ENCODE results near the gene NUAK2. TPM values are rescaled to one million over a fixed set of nuclear protein-coding genes. Genes with fewer than 3 reads are reported as not detected.
A peak's percentile ranks its signal among the peaks of the same experiment; 100 is the strongest.
"Not testable (repeated sequence)": the region's sequence is repeated elsewhere in the genome, so short reads cannot be mapped to it uniquely, and the experiment has no call there.

NUAK2 gene
- 10 to 100 TPM; 22.0 to 40.0 (median 30.9) TPM for total RNA-seq

- H3K27me3 ChIP-seq, result no peaks in the 10 kb centered on the region
- no peaks in the 10 kb centered on the region for H3K36me3 ChIP-seq
- no peaks in the 10 kb centered on the region for H3K9me3 ChIP-seq
- DNase-seq, result peak; percentile 97 to 98 (median 98)
- TF ChIP-seq CTCF (IDR thresholded peaks at IDR 0.05) (peak in 4 of 6 experiments; percentile 23 to 34 (median 25)), POLR2A (IDR thresholded peaks at IDR 0.05) (peak; percentile 95)
- peaks cover 13 to 47% (median 30%) of the 10 kb centered on the region in 4 donors for H3K4me1 ChIP-seq
- H3K4me3 ChIP-seq, result peak within 1 kb of the TSS; percentile 60 to 94 (median 88)
- peak within 1 kb of the TSS; percentile 86 to 94 (median 90) for H3K27ac ChIP-seq
Measured at GRCh38 chr1:205321162-205321958, at the start of gene NUAK2. Gene NUAK2 (minus strand): TSS chr1:205321745. CDS start chr1:205321628, 117 bp downstream.

- no peaks in the 10 kb centered on the region for H3K9me3 ChIP-seq
- H3K27ac ChIP-seq, result no peak overlapping the region
- TF ChIP-seq CTCF (IDR thresholded peaks at IDR 0.05), result no peak
- no peak for TF ChIP-seq POLR2A (IDR thresholded peaks at IDR 0.05)
- DNase-seq, result no peak
- peaks cover 0 to 12% (median 0%) of the 10 kb centered on the region in 4 donors for H3K4me1 ChIP-seq
- H3K4me3 ChIP-seq, result no peak overlapping the region
- H3K36me3 ChIP-seq, result no peaks in the 10 kb centered on the region
- H3K27me3 ChIP-seq, result no peaks in the 10 kb centered on the region
Measured at GRCh38 chr1:205370780-205371179, 49.2 kb upstream of the NUAK2 start.

GRCh38 chr1:205369701-205370123, 48.2 kb upstream of the NUAK2 start:
- Histone ChIP-seq H3K9me3 (no peaks in the 10 kb centered on the region), H3K36me3 (no peaks in the 10 kb centered on the region), H3K27me3 (no peaks in the 10 kb centered on the region), H3K27ac (no peak overlapping the region), H3K4me1 (peaks cover 0 to 12% (median 0%) of the 10 kb centered on the region in 4 donors), H3K4me3 (no peak overlapping the region)
- TF ChIP-seq POLR2A (IDR thresholded peaks at IDR 0.05) (no peak), CTCF (IDR thresholded peaks at IDR 0.05) (no peak)
- peak in 1 of 3 donors; percentile 11 for DNase-seq

- Histone ChIP-seq H3K4me3 (no peak overlapping the region), H3K4me1 (peaks cover 0 to 4% (median 0%) of the 10 kb centered on the region in 4 donors), H3K36me3 (no peaks in the 10 kb centered on the region), H3K27me3 (no peaks in the 10 kb centered on the region), H3K9me3 (no peaks in the 10 kb centered on the region), H3K27ac (no peak overlapping the region)
- TF ChIP-seq POLR2A (IDR thresholded peaks at IDR 0.05) (no peak), CTCF (IDR thresholded peaks at IDR 0.05) (no peak)
- peak in 1 of 3 donors; percentile 9 for DNase-seq
Measured at GRCh38 chr1:205368478-205368877, 46.9 kb upstream of the NUAK2 start.

- no peak overlapping the region for H3K27ac ChIP-seq
Measured at GRCh38 chr1:205365945-205366463, 44.5 kb upstream of the NUAK2 start.

GRCh38 chr1:205365086-205365485, 43.5 kb upstream of the NUAK2 start:
- H3K4me1 ChIP-seq, H3K27ac ChIP-seq: not testable (repeated sequence)

More at GRCh38 chr1:205365945-205366463, 44.5 kb upstream of the NUAK2 start:
- Histone ChIP-seq H3K27me3 (no peaks in the 10 kb centered on the region), H3K4me3 (no peak overlapping the region), H3K4me1 (peaks cover 0 to 4% (median 0%) of the 10 kb centered on the region in 4 donors), H3K36me3 (no peaks in the 10 kb centered on the region), H3K9me3 (no peaks in the 10 kb centered on the region)
- TF ChIP-seq CTCF (IDR thresholded peaks at IDR 0.05) (no peak), POLR2A (IDR thresholded peaks at IDR 0.05) (no peak)
- DNase-seq, result peak in 2 of 3 donors; percentile 7 to 55

More at GRCh38 chr1:205365086-205365485, 43.5 kb upstream of the NUAK2 start:
- not testable (repeated sequence) for H3K36me3 ChIP-seq, H3K4me3 ChIP-seq, DNase-seq, H3K9me3 ChIP-seq, H3K27me3 ChIP-seq
